SK-N-SH treated with all-trans-retinoic acid at 6 μM for 48 hours (cell line): ENCODE data around the gene FH.

Source experiments
- ATAC-seq: fragments of 200-7000 bp; cut with Tn5 transposase; 3 replicates; pipeline ENCODE4 v1.9.1; 2020; ENCODE audit warnings: mild to moderate bottlenecking, moderate library complexity
- ARNTL ChIP-seq: fragments of 450-650 bp; formaldehyde crosslinking; IDR thresholded peaks from 2 replicates; pipeline ENCODE4 v1.5.0; 2020; ENCODE audit warnings: low read depth, mild to moderate bottlenecking, moderate library complexity, borderline replicate concordance
- BACH2 ChIP-seq: fragments of 250-450 bp; sonication (Bioruptor Pico); IDR thresholded peaks from 2 replicates; pipeline ENCODE4 v1.9.0; 2021; ENCODE audit warnings: mild to moderate bottlenecking, borderline replicate concordance
- ESRRG ChIP-seq: fragments of 250-450 bp; sonication (Bioruptor Pico); IDR thresholded peaks from 2 replicates; pipeline ENCODE4 v1.6.1; 2021; ENCODE audit warnings: mild to moderate bottlenecking
- ISL1 ChIP-seq: fragments of 250-450 bp; sonication (Bioruptor Pico); IDR thresholded peaks from 2 replicates; pipeline ENCODE4 v2.1.2; 2022; ENCODE audit warnings: mild to moderate bottlenecking, moderate library complexity
- OSR1 ChIP-seq: fragments of 250-450 bp; sonication (Bioruptor Pico); IDR thresholded peaks from 2 replicates; pipeline ENCODE4 v1.8.0; 2022; ENCODE audit warnings: moderate library complexity, mild to moderate bottlenecking, inconsistent platforms
- RARB ChIP-seq: fragments of 250-450 bp; sonication (Bioruptor Pico); IDR thresholded peaks from 2 replicates; pipeline ENCODE4 v1.8.0; 2021; ENCODE audit warnings: mild to moderate bottlenecking, moderate library complexity
- TCF4 ChIP-seq: fragments of 250-450 bp; sonication (Bioruptor Pico); IDR thresholded peaks from 2 replicates; pipeline ENCODE4 v1.8.0; 2021; ENCODE audit warnings: mild to moderate bottlenecking, moderate library complexity, borderline replicate concordance
- ZFP3 ChIP-seq: fragments of 250-450 bp; sonication (Bioruptor Pico); IDR thresholded peaks from 2 replicates; pipeline ENCODE4 v1.5.0; 2020; ENCODE audit warnings: mild to moderate bottlenecking, moderate library complexity
- ZFP30 ChIP-seq: fragments of 450-650 bp; formaldehyde crosslinking; IDR thresholded peaks from 2 replicates; pipeline ENCODE4 v1.5.0; 2022; ENCODE audit warnings: mild to moderate bottlenecking, moderate library complexity
- ZNF565 ChIP-seq: fragments of 450-650 bp; formaldehyde crosslinking; conservative IDR thresholded peaks from 2 replicates; pipeline ENCODE4 v1.5.0; 2020; ENCODE audit warnings: low read depth, mild to moderate bottlenecking, moderate library complexity
- ZNF70 ChIP-seq: fragments of 450-650 bp; formaldehyde crosslinking; IDR thresholded peaks from 2 replicates; pipeline ENCODE4 v1.5.0; 2020; ENCODE audit warnings: mild to moderate bottlenecking, moderate library complexity
- TF ChIP-seq, protein P1 (sequence below): fragments of 250-450 bp; sonication (Bioruptor Pico); IDR thresholded peaks from 2 replicates; pipeline ENCODE4 v1.5.0; 2020; ENCODE audit warnings: mild to moderate bottlenecking, moderate library complexity
- TF ChIP-seq, protein P2 (sequence below): fragments of 250-450 bp; sonication (Bioruptor Pico); IDR thresholded peaks from 2 replicates; pipeline ENCODE4 v1.8.0; 2020; ENCODE audit warnings: mild to moderate bottlenecking, moderate library complexity, borderline replicate concordance
- TF ChIP-seq, protein P3 (sequence below): fragments of 250-450 bp; sonication (Bioruptor Pico); IDR thresholded peaks from 2 replicates; pipeline ENCODE4 v1.5.1; 2020; ENCODE audit warnings: low read depth, mild to moderate bottlenecking, moderate library complexity
- TF ChIP-seq, protein P4 (sequence below): fragments of 250-450 bp; sonication (Bioruptor Pico); IDR thresholded peaks from 2 replicates; pipeline ENCODE4 v1.8.0; 2021; ENCODE audit warnings: low read depth, mild to moderate bottlenecking, moderate library complexity, borderline replicate concordance

FH gene

DNA sequence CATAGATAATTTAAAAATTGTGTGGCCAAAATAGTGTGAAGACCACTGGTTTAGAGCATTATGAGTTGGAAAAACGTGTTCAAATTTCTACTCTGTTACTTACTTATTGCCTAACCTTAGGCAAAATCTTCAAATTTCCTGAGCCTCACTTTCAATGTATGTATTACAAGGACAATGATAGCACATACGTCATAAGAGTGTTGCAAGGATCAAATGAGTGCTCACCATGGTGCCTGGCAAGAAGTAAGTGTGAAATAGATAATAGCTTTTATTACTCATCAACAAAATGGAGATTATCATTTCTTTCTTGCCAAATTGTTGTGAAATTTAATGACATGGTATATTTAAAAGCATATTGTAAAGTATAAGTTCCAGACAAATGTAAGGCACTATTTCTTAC is 57.2 kb downstream of the FH start (continued):
- TF ChIP-seq, protein P1, sequence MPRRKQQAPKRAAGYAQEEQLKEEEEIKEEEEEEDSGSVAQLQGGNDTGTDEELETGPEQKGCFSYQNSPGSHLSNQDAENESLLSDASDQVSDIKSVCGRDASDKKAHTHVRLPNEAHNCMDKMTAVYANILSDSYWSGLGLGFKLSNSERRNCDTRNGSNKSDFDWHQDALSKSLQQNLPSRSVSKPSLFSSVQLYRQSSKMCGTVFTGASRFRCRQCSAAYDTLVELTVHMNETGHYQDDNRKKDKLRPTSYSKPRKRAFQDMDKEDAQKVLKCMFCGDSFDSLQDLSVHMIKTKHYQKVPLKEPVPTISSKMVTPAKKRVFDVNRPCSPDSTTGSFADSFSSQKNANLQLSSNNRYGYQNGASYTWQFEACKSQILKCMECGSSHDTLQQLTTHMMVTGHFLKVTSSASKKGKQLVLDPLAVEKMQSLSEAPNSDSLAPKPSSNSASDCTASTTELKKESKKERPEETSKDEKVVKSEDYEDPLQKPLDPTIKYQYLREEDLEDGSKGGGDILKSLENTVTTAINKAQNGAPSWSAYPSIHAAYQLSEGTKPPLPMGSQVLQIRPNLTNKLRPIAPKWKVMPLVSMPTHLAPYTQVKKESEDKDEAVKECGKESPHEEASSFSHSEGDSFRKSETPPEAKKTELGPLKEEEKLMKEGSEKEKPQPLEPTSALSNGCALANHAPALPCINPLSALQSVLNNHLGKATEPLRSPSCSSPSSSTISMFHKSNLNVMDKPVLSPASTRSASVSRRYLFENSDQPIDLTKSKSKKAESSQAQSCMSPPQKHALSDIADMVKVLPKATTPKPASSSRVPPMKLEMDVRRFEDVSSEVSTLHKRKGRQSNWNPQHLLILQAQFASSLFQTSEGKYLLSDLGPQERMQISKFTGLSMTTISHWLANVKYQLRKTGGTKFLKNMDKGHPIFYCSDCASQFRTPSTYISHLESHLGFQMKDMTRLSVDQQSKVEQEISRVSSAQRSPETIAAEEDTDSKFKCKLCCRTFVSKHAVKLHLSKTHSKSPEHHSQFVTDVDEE: no peak

DNA sequence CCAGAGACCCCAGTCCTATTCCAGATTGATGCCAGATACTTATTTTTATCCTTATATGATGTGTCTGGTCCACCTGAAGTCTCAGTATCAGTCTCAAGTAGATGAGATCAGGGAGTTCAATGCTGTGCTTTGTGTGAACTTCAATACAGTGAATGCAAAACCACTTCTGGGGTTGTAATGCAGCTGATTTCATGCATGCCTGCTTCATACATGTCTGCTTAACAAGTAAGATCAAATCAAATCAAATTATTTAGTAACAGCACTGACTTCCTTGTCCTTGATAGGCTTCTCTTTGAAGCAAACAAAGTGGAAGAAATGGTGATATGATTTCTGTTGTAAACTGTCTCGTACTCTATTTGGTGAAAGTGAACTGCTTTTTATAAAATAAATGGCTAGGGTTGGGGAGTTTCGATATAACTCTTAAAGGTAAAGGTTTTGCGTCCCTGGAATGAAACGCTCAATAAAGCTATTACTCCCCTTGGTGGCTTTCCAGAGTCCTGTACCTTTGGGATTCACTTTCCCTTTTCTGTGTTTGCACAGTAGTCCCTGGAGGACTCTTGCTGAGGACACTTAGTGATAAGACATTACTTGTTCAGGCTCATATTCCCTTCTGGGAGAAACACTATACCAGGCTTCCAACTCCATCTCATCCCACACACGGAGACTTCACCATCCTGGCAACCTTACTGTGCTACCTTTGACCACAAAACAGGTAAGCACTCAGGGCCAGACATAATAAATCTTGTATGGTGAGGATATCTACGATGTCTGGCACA is 59.3 kb downstream of the FH start:
- no peak for ATAC-seq
- TF ChIP-seq ARNTL (CRISPR knock-in tag) (no peak), TCF4 (CRISPR knock-in tag) (no peak), RARB (no peak), OSR1 (no peak), ZNF565 (CRISPR knock-in tag) (no peak), BACH2 (CRISPR knock-in tag) (no peak), ISL1 (no peak), ZFP30 (CRISPR knock-in tag) (no peak), ESRRG (CRISPR knock-in tag) (no peak), ZFP3 (CRISPR knock-in tag) (no peak), ZNF70 (CRISPR knock-in tag) (no peak)
- TF ChIP-seq, protein P2, sequence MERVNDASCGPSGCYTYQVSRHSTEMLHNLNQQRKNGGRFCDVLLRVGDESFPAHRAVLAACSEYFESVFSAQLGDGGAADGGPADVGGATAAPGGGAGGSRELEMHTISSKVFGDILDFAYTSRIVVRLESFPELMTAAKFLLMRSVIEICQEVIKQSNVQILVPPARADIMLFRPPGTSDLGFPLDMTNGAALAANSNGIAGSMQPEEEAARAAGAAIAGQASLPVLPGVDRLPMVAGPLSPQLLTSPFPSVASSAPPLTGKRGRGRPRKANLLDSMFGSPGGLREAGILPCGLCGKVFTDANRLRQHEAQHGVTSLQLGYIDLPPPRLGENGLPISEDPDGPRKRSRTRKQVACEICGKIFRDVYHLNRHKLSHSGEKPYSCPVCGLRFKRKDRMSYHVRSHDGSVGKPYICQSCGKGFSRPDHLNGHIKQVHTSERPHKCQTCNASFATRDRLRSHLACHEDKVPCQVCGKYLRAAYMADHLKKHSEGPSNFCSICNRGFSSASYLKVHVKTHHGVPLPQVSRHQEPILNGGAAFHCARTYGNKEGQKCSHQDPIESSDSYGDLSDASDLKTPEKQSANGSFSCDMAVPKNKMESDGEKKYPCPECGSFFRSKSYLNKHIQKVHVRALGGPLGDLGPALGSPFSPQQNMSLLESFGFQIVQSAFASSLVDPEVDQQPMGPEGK (CRISPR knock-in tag): no peak
- TF ChIP-seq, protein P3, sequence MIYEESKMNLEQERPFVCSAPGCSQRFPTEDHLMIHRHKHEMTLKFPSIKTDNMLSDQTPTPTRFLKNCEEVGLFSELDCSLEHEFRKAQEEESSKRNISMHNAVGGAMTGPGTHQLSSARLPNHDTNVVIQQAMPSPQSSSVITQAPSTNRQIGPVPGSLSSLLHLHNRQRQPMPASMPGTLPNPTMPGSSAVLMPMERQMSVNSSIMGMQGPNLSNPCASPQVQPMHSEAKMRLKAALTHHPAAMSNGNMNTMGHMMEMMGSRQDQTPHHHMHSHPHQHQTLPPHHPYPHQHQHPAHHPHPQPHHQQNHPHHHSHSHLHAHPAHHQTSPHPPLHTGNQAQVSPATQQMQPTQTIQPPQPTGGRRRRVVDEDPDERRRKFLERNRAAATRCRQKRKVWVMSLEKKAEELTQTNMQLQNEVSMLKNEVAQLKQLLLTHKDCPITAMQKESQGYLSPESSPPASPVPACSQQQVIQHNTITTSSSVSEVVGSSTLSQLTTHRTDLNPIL: no peak
- TF ChIP-seq, protein P1: no peak
- TF ChIP-seq, protein P4, sequence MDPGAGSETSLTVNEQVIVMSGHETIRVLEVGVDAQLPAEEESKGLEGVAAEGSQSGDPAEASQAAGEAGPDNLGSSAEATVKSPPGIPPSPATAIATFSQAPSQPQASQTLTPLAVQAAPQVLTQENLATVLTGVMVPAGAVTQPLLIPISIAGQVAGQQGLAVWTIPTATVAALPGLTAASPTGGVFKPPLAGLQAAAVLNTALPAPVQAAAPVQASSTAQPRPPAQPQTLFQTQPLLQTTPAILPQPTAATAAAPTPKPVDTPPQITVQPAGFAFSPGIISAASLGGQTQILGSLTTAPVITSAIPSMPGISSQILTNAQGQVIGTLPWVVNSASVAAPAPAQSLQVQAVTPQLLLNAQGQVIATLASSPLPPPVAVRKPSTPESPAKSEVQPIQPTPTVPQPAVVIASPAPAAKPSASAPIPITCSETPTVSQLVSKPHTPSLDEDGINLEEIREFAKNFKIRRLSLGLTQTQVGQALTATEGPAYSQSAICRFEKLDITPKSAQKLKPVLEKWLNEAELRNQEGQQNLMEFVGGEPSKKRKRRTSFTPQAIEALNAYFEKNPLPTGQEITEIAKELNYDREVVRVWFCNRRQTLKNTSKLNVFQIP (CRISPR knock-in tag): no peak

DNA sequence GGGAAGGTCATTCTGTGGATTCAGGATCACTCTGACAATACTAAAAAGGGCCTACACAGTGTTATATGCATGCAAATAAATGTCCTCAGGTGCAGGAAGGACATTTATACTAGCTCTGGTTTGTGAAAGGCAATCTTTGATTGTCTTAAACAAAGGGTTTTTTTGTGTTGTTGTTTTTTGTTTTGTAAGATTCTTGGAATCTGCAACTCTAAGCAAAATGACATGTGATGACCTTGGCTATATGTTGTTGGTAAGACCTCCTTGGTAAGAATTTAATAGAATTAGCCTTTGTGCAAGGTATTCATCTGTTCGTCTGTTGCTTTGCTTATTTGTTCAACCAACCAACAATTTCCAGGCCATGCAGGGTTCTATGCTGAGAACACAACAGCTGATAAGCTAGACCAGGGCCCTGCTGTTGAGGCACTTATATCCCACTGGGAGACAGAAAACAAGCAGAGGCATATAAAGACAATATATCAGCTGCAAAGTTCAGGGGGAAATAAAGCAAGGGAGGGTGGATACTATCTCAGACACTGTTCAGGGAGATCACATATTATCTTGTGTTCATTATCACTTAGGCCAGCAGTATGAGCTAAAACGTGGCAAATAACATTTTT is 60.3 kb downstream of the FH start:
- no peak for ATAC-seq
- TF ChIP-seq, protein P3: no peak
- TF ChIP-seq, protein P1: no peak
- TF ChIP-seq, all 23 proteins: peak for 0
